RWPE1 (cell line): ENCODE data around the gene UFC1.

Source experiments
- CTCF ChIA-PET: fragments of 350-600 bp; sonication (Branson Sonifier 250); formaldehyde crosslinking; extraction: SDS; loops from one replicate; lab custom pipeline; 2021; lab: Yijun Ruan, JAX
- POLR2A ChIA-PET: fragments of 400-600 bp; formaldehyde crosslinking; extraction: SDS; loops from one replicate; lab custom pipeline; 2020; ENCODE audit warnings: antibody characterized with exemption; ENCODE audit not compliant: low non-redundant PET; lab: Yijun Ruan, JAX
- DNase-seq: peaks from one replicate; pipeline ENCODE4 v3.0.0; 2012; ENCODE audit warnings: low spot score
- H3K27ac ChIP-seq: fragments of 450-650 bp; 2 replicates; pipeline ENCODE4 v1.5.1; 2017
- CTCF ChIP-seq: fragments of 450-650 bp; conservative IDR thresholded peaks from 2 replicates; pipeline ENCODE4 v1.5.1; 2017; ENCODE audit warnings: low read depth, mild to moderate bottlenecking

UFC1 gene

GRCh38 chr1:161166669-161167548 lies 13.1 kb downstream of the UFC1 start:
- CTCF ChIA-PET, result no interaction called here
- peak overlapping the region; percentile 84 for H3K27ac ChIP-seq
- TF ChIP-seq CTCF, result no peak
- DNase-seq, result no peak
- POLR2A ChIA-PET, result no interaction called here

- CTCF ChIA-PET, result no interaction called here
- POLR2A ChIA-PET, result no interaction called here
- no peak for DNase-seq
Measured at GRCh38 chr1:161168906-161169305, 15.1 kb downstream of the UFC1 start.

DNA sequence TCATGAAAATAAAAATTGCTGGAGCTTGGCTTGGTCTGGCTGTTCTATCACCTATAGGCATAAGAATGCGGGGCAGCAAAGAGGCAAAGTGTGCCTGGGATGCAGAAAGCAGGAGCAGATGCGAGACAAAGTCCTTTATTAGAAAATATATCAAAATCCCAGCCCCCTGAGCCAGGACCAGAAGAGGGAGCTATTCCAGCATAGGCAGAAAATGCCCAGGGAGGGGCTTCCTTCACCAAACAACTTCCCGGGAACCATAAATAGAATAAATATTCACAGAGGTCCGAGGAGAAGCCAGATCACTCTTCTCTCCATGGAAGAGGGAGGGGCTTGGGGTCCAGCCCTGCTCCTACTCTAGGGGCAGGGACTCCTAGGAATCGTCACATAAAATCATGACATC lies 17.4 kb downstream of the UFC1 start:
- CTCF ChIA-PET, result interaction anchor here (0.8 to 0.9 kb wide), 2 partner anchors 21 to 211 kb away, joined by 3 read pairs; no protein-coding TSS in a partner anchor
- H3K27ac ChIP-seq, result peak overlapping the region; percentile 6; the same call in 1 of the 2 replicates
- TF ChIP-seq CTCF, result no peak
- no peak for DNase-seq
- POLR2A ChIA-PET, result no interaction called here

More at GRCh38 chr1:161168906-161169305, 15.1 kb downstream of the UFC1 start:
- no peak for TF ChIP-seq CTCF
- peak overlapping the region; percentile 39 for H3K27ac ChIP-seq

GRCh38 chr1:161171696-161172095 lies 17.9 kb downstream of the UFC1 start:
- H3K27ac ChIP-seq, result peak overlapping the region; percentile 6; the same call in 1 of the 2 replicates
- DNase-seq, result no peak
- TF ChIP-seq CTCF, result no peak
- CTCF ChIA-PET, result interaction anchor here (0.9 kb wide), 1 partner anchor 210 kb away, joined by 3 read pairs; no protein-coding TSS in a partner anchor
- POLR2A ChIA-PET, result no interaction called here

DNA sequence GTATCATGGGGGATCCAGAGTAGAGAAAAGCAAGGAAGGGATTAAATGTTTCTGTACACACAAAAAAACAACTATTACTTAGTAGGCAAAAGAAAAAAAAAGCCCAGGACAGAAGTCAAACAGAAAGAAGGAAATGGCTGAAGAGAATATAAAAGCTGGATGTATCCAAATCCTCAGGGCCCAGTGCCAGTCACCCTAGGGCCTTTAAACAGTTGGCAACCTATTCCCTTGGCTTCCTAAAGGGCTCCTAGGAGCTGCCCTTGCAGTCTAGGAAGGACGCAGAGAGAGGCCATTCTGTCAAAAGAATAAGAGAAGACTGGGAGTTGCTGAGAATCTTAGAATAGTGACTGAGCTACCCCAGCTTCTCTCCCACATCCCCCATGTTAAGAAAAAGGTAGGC lies 18.6 kb downstream of the UFC1 start:
- DNase-seq, result no peak
- TF ChIP-seq CTCF, result no peak
- POLR2A ChIA-PET, result no interaction called here
- CTCF ChIA-PET, result no interaction called here
- no peak overlapping the region for H3K27ac ChIP-seq

GRCh38 chr1:161172776-161173376 lies 19.1 kb downstream of the UFC1 start:
- TF ChIP-seq CTCF, result no peak
- no peak overlapping the region for H3K27ac ChIP-seq
- ChIA-PET POLR2A (no interaction called here), CTCF (no interaction called here)
- DNase-seq, result no peak
